Effector memory CD8-positive, alpha-beta T cell (primary cell): ENCODE results near the gene DNAI2.

ENCODE experiments used
- ATAC-seq: fragments of 150-1000 bp; cut with Tn5 transposase; replicated peaks from 2 replicates; pipeline ENCODE4 v1.10.0; 2021; ENCODE audit warnings: mild to moderate bottlenecking, moderate library complexity
- DNase-seq, 3 experiments: peaks; one replicate each; pipeline ENCODE4 v3.0.0; 2021
- H3K27ac Mint-ChIP-seq, 2 donors: one replicate each; pipeline ENCODE4 v1.8.0; 2022; ENCODE audit warnings: mild to moderate bottlenecking in 2 of 2, mixed read lengths in 2 of 2, moderate library complexity in 2 of 2
- H3K27me3 Mint-ChIP-seq, 2 donors: one replicate each; pipeline ENCODE4 v1.8.0; 2022; ENCODE audit warnings: mixed read lengths in 2 of 2
- H3K36me3 Mint-ChIP-seq: one replicate; pipeline ENCODE4 v1.8.0; 2022; ENCODE audit warnings: mild to moderate bottlenecking, moderate library complexity, mixed read lengths; ENCODE audit not compliant: insufficient read depth
- H3K4me1 Mint-ChIP-seq, 2 donors: one replicate each; pipeline ENCODE4 v1.8.0; 2022; ENCODE audit warnings: low read depth in 2 of 2, mixed read lengths in 2 of 2
- H3K4me3 Mint-ChIP-seq, 2 donors: one replicate each; pipeline ENCODE4 v1.8.0; 2022; ENCODE audit warnings: mild to moderate bottlenecking in 2 of 2, mixed read lengths in 2 of 2, moderate library complexity in 2 of 2
- H3K9me3 Mint-ChIP-seq, 2 donors: one replicate each; pipeline ENCODE4 v1.8.0; 2022; ENCODE audit warnings: mixed read lengths in 2 of 2

Gene DNAI2

GRCh38 chr17:74239172-74239571, 34.9 kb upstream of the DNAI2 start:
- no peak overlapping the region for H3K27ac Mint-ChIP-seq
- ATAC-seq (no peak), DNase-seq (no peak)
- H3K9me3 Mint-ChIP-seq: no peaks in the 10 kb centered on the region
- H3K27me3 Mint-ChIP-seq: no peaks in the 10 kb centered on the region
- H3K4me1 Mint-ChIP-seq: peaks cover 0 to 2% of the 10 kb centered on the region in 2 donors
- no peak overlapping the region for H3K4me3 Mint-ChIP-seq
- peaks cover 18% of the 10 kb centered on the region for H3K36me3 Mint-ChIP-seq

- Mint-ChIP-seq H3K27ac (peak overlapping the region in 1 of 2 donors; percentile 20), H3K4me1 (peaks cover 0 to 2% of the 10 kb centered on the region in 2 donors), H3K4me3 (no peak overlapping the region), H3K9me3 (no peaks in the 10 kb centered on the region), H3K36me3 (peaks cover 18% of the 10 kb centered on the region), H3K27me3 (no peaks in the 10 kb centered on the region)
- DNase-seq (no peak), ATAC-seq (no peak)
Measured at GRCh38 chr17:74240618-74241205, 33.3 kb upstream of the DNAI2 start.

GRCh38 chr17:74241431-74241830, 32.6 kb upstream of the DNAI2 start:
- peak overlapping the region in 1 of 2 donors; percentile 20 for H3K27ac Mint-ChIP-seq
- ATAC-seq (no peak), DNase-seq (no peak)
- peaks cover 0 to 4% of the 10 kb centered on the region in 2 donors for H3K4me1 Mint-ChIP-seq
- H3K9me3 Mint-ChIP-seq: no peaks in the 10 kb centered on the region
- H3K36me3 Mint-ChIP-seq: peaks cover 18% of the 10 kb centered on the region
- H3K4me3 Mint-ChIP-seq: no peak overlapping the region
- H3K27me3 Mint-ChIP-seq: no peaks in the 10 kb centered on the region

GRCh38 chr17:74241847-74242246, 32.2 kb upstream of the DNAI2 start:
- no peaks in the 10 kb centered on the region for H3K27me3 Mint-ChIP-seq
- H3K27ac Mint-ChIP-seq: no peak overlapping the region
- ATAC-seq: no peak
- H3K4me1 Mint-ChIP-seq: peaks cover 0 to 4% of the 10 kb centered on the region in 2 donors
- peaks cover 18% of the 10 kb centered on the region for H3K36me3 Mint-ChIP-seq
- no peak overlapping the region for H3K4me3 Mint-ChIP-seq
- no peaks in the 10 kb centered on the region for H3K9me3 Mint-ChIP-seq
- no peak for DNase-seq

- DNase-seq (no peak), ATAC-seq (no peak)
- H3K4me3 Mint-ChIP-seq: no peak overlapping the region
- H3K27me3 Mint-ChIP-seq: no peaks in the 10 kb centered on the region
- peaks cover 9% of the 10 kb centered on the region for H3K36me3 Mint-ChIP-seq
- peaks cover 0 to 4% of the 10 kb centered on the region in 2 donors for H3K4me1 Mint-ChIP-seq
- no peaks in the 10 kb centered on the region for H3K9me3 Mint-ChIP-seq
- H3K27ac Mint-ChIP-seq: peak overlapping the region in 1 of 2 donors; percentile 55
Measured at GRCh38 chr17:74243013-74243755, 30.9 kb upstream of the DNAI2 start.

GRCh38 chr17:74244128-74244527, 29.9 kb upstream of the DNAI2 start:
- Mint-ChIP-seq H3K27ac (no peak overlapping the region), H3K9me3 (no peaks in the 10 kb centered on the region), H3K4me1 (peaks cover 4 to 8% of the 10 kb centered on the region in 2 donors), H3K4me3 (no peak overlapping the region), H3K27me3 (no peaks in the 10 kb centered on the region), H3K36me3 (peaks cover 8% of the 10 kb centered on the region)
- DNase-seq (no peak), ATAC-seq (no peak)

- peaks cover 8% of the 10 kb centered on the region for H3K36me3 Mint-ChIP-seq
- DNase-seq (no peak), ATAC-seq (no peak)
- H3K9me3 Mint-ChIP-seq: no peaks in the 10 kb centered on the region
- no peak overlapping the region for H3K4me3 Mint-ChIP-seq
- H3K4me1 Mint-ChIP-seq: peaks cover 8 to 12% of the 10 kb centered on the region in 2 donors
- no peaks in the 10 kb centered on the region for H3K27me3 Mint-ChIP-seq
- no peak overlapping the region for H3K27ac Mint-ChIP-seq
Measured at GRCh38 chr17:74244548-74244947, 29.5 kb upstream of the DNAI2 start.

GRCh38 chr17:74245145-74245831, 28.7 kb upstream of the DNAI2 start:
- DNase-seq (no peak), ATAC-seq (no peak)
- Mint-ChIP-seq H3K27me3 (no peaks in the 10 kb centered on the region), H3K36me3 (peaks cover 8% of the 10 kb centered on the region), H3K4me1 (peaks cover 8 to 12% of the 10 kb centered on the region in 2 donors), H3K27ac (no peak overlapping the region), H3K4me3 (no peak overlapping the region), H3K9me3 (no peaks in the 10 kb centered on the region)

- ATAC-seq: no peak
- peaks cover 4% of the 10 kb centered on the region for H3K36me3 Mint-ChIP-seq
Measured at GRCh38 chr17:74245871-74246270, 28.2 kb upstream of the DNAI2 start.

GRCh38 chr17:74249590-74250270, 24.3 kb upstream of the DNAI2 start:
- peaks cover 9% of the 10 kb centered on the region for H3K36me3 Mint-ChIP-seq
- peak overlapping the region; percentile 74 to 77 for H3K27ac Mint-ChIP-seq

More at GRCh38 chr17:74245871-74246270, 28.2 kb upstream of the DNAI2 start:
- no peaks in the 10 kb centered on the region for H3K27me3 Mint-ChIP-seq
- DNase-seq: no peak
- peaks cover 8 to 12% of the 10 kb centered on the region in 2 donors for H3K4me1 Mint-ChIP-seq
- H3K27ac Mint-ChIP-seq: no peak overlapping the region
- H3K9me3 Mint-ChIP-seq: no peaks in the 10 kb centered on the region
- no peak overlapping the region for H3K4me3 Mint-ChIP-seq

GRCh38 chr17:74250324-74250995, 23.6 kb upstream of the DNAI2 start:
- no peak overlapping the region for H3K4me3 Mint-ChIP-seq
- no peak overlapping the region for H3K27ac Mint-ChIP-seq
- no peaks in the 10 kb centered on the region for H3K9me3 Mint-ChIP-seq
- peaks cover 9% of the 10 kb centered on the region for H3K36me3 Mint-ChIP-seq
- no peak for ATAC-seq
- no peak for DNase-seq
- peaks cover 8 to 10% of the 10 kb centered on the region in 2 donors for H3K4me1 Mint-ChIP-seq
- H3K27me3 Mint-ChIP-seq: no peaks in the 10 kb centered on the region

More at GRCh38 chr17:74249590-74250270, 24.3 kb upstream of the DNAI2 start:
- Mint-ChIP-seq H3K27me3 (no peaks in the 10 kb centered on the region), H3K4me3 (no peak overlapping the region), H3K4me1 (peaks cover 8 to 10% of the 10 kb centered on the region in 2 donors), H3K9me3 (no peaks in the 10 kb centered on the region)
- ATAC-seq (no peak), DNase-seq (no peak)

GRCh38 chr17:74251051-74251450, 23.0 kb upstream of the DNAI2 start:
- Mint-ChIP-seq H3K9me3 (no peaks in the 10 kb centered on the region), H3K4me1 (peaks cover 8% of the 10 kb centered on the region in 2 donors), H3K27me3 (no peaks in the 10 kb centered on the region), H3K4me3 (no peak overlapping the region), H3K27ac (no peak overlapping the region), H3K36me3 (peaks cover 9% of the 10 kb centered on the region)
- DNase-seq (no peak), ATAC-seq (no peak)

- no peaks in the 10 kb centered on the region for H3K27me3 Mint-ChIP-seq
- H3K4me1 Mint-ChIP-seq: peaks cover 8% of the 10 kb centered on the region in 2 donors
- H3K36me3 Mint-ChIP-seq: peaks cover 9% of the 10 kb centered on the region
- H3K27ac Mint-ChIP-seq: no peak overlapping the region
- DNase-seq: no peak
- ATAC-seq: no peak
- no peak overlapping the region for H3K4me3 Mint-ChIP-seq
- no peaks in the 10 kb centered on the region for H3K9me3 Mint-ChIP-seq
Measured at GRCh38 chr17:74251569-74251968, 22.5 kb upstream of the DNAI2 start.
